Type B pancreatic cell (in vitro differentiated cells): Measurements from ENCODE around the gene PTGR3. TPM values are rescaled to one million over a fixed set of nuclear protein-coding genes. Genes with fewer than 3 reads are reported as not detected.
A peak's percentile ranks its signal among the peaks of the same experiment; 100 is the strongest.

Experiments used
- DNase-seq: peaks from one replicate; pipeline ENCODE4 v3.0.0; 2021; ENCODE audit warnings: mixed read lengths; ENCODE audit not compliant: unreplicated experiment; ENCODE audit errors: extremely low spot score
- H3K27ac Mint-ChIP-seq: 2 replicates; pipeline ENCODE4 v1.8.0; 2021; ENCODE audit warnings: mild to moderate bottlenecking, mixed read lengths
- H3K27me3 Mint-ChIP-seq: 2 replicates; pipeline ENCODE4 v1.8.0; 2021; ENCODE audit warnings: mixed read lengths
- H3K36me3 Mint-ChIP-seq: 2 replicates; pipeline ENCODE4 v1.8.0; 2021; ENCODE audit warnings: mixed read lengths
- H3K4me1 Mint-ChIP-seq: one replicate; pipeline ENCODE4 v1.8.0; 2021; ENCODE audit warnings: mixed read lengths; ENCODE audit not compliant: unreplicated experiment
- H3K4me3 Mint-ChIP-seq: 2 replicates; pipeline ENCODE4 v1.8.0; 2021; ENCODE audit warnings: mild to moderate bottlenecking, mixed read lengths
- H3K9me3 Mint-ChIP-seq: 2 replicates; pipeline ENCODE4 v1.8.0; 2021; ENCODE audit warnings: mixed read lengths
- CTCF ChIP-seq: fragments of 200-600 bp; sonication (generic); conservative IDR thresholded peaks from 2 replicates; pipeline ENCODE4 v1.5.0; 2021; ENCODE audit warnings: antibody characterized with exemption, mild to moderate bottlenecking
- total RNA-seq: library from RNA; stranded (reverse); gene quantifications from 2 replicates; pipeline ENCODE4 v1.2.1, GENCODE V29; 2021; ENCODE audit warnings: low replicate concordance

The PTGR3 gene
- total RNA-seq, 1 donor from 2014 or later: 86.7 TPM

GRCh38 chr18:75218065-75218923 lies 9.4 kb upstream of the PTGR3 start:
- no peak for TF ChIP-seq CTCF
- peaks cover 18% of the 10 kb centered on the region for H3K27me3 Mint-ChIP-seq
- DNase-seq: no peak
- H3K36me3 Mint-ChIP-seq: peaks cover 8% of the 10 kb centered on the region
- H3K27ac Mint-ChIP-seq: no peak overlapping the region
- no peaks in the 10 kb centered on the region for H3K9me3 Mint-ChIP-seq
- peak overlapping the region; percentile 70 for H3K4me3 Mint-ChIP-seq
- peaks cover 87% of the 10 kb centered on the region for H3K4me1 Mint-ChIP-seq

DNA sequence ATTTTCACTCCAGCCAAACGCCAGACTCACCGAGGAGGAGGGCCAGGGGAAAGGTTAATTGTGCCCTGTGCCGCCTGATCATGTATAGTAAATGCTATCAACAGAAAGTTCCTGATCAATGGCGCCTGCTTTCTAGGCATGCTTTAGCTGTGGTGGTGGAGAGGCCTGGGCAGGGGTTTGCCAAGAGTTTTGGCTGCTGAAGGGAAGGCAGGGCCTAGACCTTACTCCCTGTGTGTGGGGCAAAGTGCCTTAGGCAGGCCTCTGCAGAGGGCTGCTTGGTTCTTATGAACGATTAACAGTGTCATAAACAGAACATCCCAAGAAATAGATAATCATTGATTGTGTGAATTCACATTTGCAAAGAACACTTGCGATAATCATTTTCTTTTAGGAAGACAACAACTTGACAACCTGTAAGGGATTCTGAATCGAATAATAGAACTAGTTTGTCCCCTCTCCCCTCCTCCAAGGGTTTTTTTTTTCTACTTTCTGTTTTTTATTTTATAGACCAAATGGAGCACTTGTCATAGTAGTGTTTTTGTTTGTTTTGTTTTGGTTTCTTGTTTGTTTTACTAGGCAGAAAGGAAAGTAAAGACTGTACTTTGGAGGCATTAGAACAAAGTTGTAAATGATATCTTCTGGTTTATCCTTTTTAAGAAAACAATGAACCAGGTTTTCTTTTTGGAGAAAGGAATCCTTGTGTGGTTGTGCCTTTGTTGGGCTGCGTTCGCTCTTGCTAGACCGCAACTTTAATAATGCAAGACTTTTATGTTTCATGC lies 8.2 kb upstream of the PTGR3 start:
- Mint-ChIP-seq H3K4me1 (peaks cover 77% of the 10 kb centered on the region), H3K36me3 (peaks cover 17% of the 10 kb centered on the region), H3K9me3 (no peaks in the 10 kb centered on the region), H3K4me3 (peak overlapping the region; percentile 76), H3K27ac (peak overlapping the region; percentile 51), H3K27me3 (peaks cover 22% of the 10 kb centered on the region)
- no peak for DNase-seq
- no peak for TF ChIP-seq CTCF

DNA sequence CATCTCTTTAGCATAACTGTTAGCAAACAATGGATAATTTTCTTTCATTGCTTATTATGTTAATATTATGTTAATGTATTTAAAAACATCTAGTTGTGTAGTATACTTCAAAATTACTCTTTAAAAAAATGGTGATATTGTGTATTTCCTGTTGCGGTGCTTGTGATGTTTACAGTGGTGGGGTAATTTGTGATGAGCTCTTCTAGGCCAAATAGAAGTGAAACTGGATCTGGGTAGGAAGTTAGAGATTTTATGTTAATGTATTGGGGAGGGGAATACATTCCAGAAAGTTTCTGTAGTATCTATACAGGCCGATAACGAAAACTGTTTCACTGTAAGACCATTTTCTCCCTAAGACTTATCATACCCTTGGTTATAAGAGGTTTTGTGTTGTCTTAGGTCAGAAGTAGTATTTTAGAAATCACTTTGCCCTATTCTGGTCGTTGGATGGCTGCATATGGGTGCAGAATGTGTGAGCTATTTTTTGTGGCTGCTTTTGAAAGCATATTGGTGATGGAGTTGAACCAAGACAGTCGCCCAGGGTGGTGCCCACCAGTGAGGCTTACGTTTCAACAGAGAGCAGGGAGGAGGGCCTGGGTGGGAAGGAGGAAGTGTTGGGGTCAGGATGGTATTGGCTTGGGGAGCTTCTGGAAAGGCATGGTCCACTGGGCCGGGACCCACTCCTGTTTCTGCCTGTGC lies 7.4 kb upstream of the PTGR3 start:
- Mint-ChIP-seq H3K4me3 (peak overlapping the region; percentile 76), H3K27me3 (peaks cover 22% of the 10 kb centered on the region), H3K9me3 (no peaks in the 10 kb centered on the region), H3K4me1 (peaks cover 70% of the 10 kb centered on the region), H3K36me3 (peaks cover 17% of the 10 kb centered on the region), H3K27ac (peak overlapping the region; percentile 51)
- TF ChIP-seq CTCF: no peak
- no peak for DNase-seq

GRCh38 chr18:75215663-75216062 lies 6.7 kb upstream of the PTGR3 start:
- peaks cover 24% of the 10 kb centered on the region for H3K27me3 Mint-ChIP-seq
- H3K36me3 Mint-ChIP-seq: peaks cover 19% of the 10 kb centered on the region
- no peaks in the 10 kb centered on the region for H3K9me3 Mint-ChIP-seq
- peaks cover 63% of the 10 kb centered on the region for H3K4me1 Mint-ChIP-seq
- peak overlapping the region; percentile 22 for H3K27ac Mint-ChIP-seq
- H3K4me3 Mint-ChIP-seq: peak overlapping the region; percentile 89
- TF ChIP-seq CTCF: no peak
- no peak for DNase-seq

GRCh38 chr18:75214766-75215510 lies 6.0 kb upstream of the PTGR3 start:
- peaks cover 25% of the 10 kb centered on the region for H3K27me3 Mint-ChIP-seq
- H3K27ac Mint-ChIP-seq: peak overlapping the region; percentile 22
- no peak for DNase-seq
- peaks cover 63% of the 10 kb centered on the region for H3K4me1 Mint-ChIP-seq
- H3K9me3 Mint-ChIP-seq: no peaks in the 10 kb centered on the region
- no peak for TF ChIP-seq CTCF
- H3K4me3 Mint-ChIP-seq: peak overlapping the region; percentile 89
- H3K36me3 Mint-ChIP-seq: peaks cover 22% of the 10 kb centered on the region
